ENCODE measurements around the gene G6PC2. TPM values are rescaled to one million over a fixed set of nuclear protein-coding genes. Genes with fewer than 3 reads are reported as not detected.

Gene G6PC2
- total and polyA plus RNA-seq, 4 donors = not detected

DNA sequence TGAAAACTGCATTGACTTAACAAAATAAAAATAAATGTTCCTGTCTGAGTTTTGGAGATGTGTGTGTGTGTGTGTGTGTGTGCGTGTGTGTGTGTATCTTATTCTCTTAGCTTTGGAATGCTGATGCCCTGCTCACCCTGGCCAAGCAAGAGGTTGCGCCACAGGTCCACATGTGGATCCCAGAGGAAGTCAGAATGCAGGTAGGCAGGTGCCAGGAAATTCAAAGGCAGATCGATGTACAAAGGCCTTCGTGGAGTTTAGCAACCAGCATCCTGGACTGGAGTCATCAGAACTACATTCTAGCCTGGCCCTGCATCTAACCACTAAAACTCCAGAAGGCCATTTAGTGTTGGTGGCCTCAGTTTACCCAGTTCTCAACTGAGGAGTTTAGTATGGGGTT lies 12.4 kb downstream of the G6PC2 start:
- Histone ChIP-seq H3K27me3 (ENCODE audit: control insufficient read depth in 4 of 4, insufficient read depth in 4 of 4, low read length in 3 of 4) (no peaks in the 10 kb centered on the region), H3K9ac (ENCODE audit: low read depth in 1 of 2, low read length in 2 of 2) (no peak overlapping the region), H3K36me3 (ENCODE audit: control insufficient read depth in 4 of 4, insufficient read depth in 3 of 4, low read depth in 1 of 4, low read length in 3 of 4) (no peaks in the 10 kb centered on the region), H3K27ac (ENCODE audit: low read depth in 1 of 2, low read length in 2 of 2) (no peak overlapping the region), H3K9me3 (ENCODE audit: control insufficient read depth in 4 of 4, low read length in 3 of 4) (peaks cover 0 to 5% (median 2%) of the 10 kb centered on the region in 4 donors), H3K4me1 (ENCODE audit: control insufficient read depth in 4 of 4, insufficient read depth in 4 of 4, low read length in 3 of 4) (peaks cover 2 to 11% (median 7%) of the 10 kb centered on the region in 4 donors), H3K4me3 (ENCODE audit: low read depth in 1 of 3, low read length in 3 of 3) (no peak overlapping the region)
- TF ChIP-seq RXRA (IDR thresholded peaks at IDR 0.05) (peak; percentile 73 to 82), HNF4G (IDR thresholded peaks at IDR 0.05) (peak; percentile 51), TAF1 (conservative IDR thresholded peaks at IDR 0.05) (no peak), JUND (IDR thresholded peaks at IDR 0.05) (peak; percentile 60 to 74), YY1 (IDR thresholded peaks at IDR 0.05) (peak; percentile 68), NR2F2 (IDR thresholded peaks at IDR 0.05) (no peak), RAD21 (IDR thresholded peaks at IDR 0.05) (peak; percentile 48 to 59), GABPA (IDR thresholded peaks at IDR 0.05 in 1 of 2, conservative IDR thresholded peaks at IDR 0.05 in 1 of 2) (peak in 1 of 2 donors; percentile 64), FOXA1 (IDR thresholded peaks at IDR 0.05) (no peak), HNF4A (conservative IDR thresholded peaks at IDR 0.05) (peak; percentile 82 to 87), FOXA2 (IDR thresholded peaks at IDR 0.05) (peak; percentile 54), SP1 (IDR thresholded peaks at IDR 0.05) (peak; percentile 47), EGR1 (IDR thresholded peaks at IDR 0.05; ENCODE audit: low read depth in 2 of 2) (no peak)
- TF ChIP-seq, protein P1, sequence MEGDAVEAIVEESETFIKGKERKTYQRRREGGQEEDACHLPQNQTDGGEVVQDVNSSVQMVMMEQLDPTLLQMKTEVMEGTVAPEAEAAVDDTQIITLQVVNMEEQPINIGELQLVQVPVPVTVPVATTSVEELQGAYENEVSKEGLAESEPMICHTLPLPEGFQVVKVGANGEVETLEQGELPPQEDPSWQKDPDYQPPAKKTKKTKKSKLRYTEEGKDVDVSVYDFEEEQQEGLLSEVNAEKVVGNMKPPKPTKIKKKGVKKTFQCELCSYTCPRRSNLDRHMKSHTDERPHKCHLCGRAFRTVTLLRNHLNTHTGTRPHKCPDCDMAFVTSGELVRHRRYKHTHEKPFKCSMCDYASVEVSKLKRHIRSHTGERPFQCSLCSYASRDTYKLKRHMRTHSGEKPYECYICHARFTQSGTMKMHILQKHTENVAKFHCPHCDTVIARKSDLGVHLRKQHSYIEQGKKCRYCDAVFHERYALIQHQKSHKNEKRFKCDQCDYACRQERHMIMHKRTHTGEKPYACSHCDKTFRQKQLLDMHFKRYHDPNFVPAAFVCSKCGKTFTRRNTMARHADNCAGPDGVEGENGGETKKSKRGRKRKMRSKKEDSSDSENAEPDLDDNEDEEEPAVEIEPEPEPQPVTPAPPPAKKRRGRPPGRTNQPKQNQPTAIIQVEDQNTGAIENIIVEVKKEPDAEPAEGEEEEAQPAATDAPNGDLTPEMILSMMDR (IDR thresholded peaks at IDR 0.05; ENCODE audit: low read depth, low read length, missing input control) = no peak
- TF ChIP-seq, protein P2, sequence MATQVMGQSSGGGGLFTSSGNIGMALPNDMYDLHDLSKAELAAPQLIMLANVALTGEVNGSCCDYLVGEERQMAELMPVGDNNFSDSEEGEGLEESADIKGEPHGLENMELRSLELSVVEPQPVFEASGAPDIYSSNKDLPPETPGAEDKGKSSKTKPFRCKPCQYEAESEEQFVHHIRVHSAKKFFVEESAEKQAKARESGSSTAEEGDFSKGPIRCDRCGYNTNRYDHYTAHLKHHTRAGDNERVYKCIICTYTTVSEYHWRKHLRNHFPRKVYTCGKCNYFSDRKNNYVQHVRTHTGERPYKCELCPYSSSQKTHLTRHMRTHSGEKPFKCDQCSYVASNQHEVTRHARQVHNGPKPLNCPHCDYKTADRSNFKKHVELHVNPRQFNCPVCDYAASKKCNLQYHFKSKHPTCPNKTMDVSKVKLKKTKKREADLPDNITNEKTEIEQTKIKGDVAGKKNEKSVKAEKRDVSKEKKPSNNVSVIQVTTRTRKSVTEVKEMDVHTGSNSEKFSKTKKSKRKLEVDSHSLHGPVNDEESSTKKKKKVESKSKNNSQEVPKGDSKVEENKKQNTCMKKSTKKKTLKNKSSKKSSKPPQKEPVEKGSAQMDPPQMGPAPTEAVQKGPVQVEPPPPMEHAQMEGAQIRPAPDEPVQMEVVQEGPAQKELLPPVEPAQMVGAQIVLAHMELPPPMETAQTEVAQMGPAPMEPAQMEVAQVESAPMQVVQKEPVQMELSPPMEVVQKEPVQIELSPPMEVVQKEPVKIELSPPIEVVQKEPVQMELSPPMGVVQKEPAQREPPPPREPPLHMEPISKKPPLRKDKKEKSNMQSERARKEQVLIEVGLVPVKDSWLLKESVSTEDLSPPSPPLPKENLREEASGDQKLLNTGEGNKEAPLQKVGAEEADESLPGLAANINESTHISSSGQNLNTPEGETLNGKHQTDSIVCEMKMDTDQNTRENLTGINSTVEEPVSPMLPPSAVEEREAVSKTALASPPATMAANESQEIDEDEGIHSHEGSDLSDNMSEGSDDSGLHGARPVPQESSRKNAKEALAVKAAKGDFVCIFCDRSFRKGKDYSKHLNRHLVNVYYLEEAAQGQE (IDR thresholded peaks at IDR 0.05) = no peak
- TF ChIP-seq, protein P3, sequence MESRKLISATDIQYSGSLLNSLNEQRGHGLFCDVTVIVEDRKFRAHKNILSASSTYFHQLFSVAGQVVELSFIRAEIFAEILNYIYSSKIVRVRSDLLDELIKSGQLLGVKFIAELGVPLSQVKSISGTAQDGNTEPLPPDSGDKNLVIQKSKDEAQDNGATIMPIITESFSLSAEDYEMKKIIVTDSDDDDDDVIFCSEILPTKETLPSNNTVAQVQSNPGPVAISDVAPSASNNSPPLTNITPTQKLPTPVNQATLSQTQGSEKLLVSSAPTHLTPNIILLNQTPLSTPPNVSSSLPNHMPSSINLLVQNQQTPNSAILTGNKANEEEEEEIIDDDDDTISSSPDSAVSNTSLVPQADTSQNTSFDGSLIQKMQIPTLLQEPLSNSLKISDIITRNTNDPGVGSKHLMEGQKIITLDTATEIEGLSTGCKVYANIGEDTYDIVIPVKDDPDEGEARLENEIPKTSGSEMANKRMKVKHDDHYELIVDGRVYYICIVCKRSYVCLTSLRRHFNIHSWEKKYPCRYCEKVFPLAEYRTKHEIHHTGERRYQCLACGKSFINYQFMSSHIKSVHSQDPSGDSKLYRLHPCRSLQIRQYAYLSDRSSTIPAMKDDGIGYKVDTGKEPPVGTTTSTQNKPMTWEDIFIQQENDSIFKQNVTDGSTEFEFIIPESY (IDR thresholded peaks at IDR 0.05) = peak; percentile 43
- TF ChIP-seq, protein P4, sequence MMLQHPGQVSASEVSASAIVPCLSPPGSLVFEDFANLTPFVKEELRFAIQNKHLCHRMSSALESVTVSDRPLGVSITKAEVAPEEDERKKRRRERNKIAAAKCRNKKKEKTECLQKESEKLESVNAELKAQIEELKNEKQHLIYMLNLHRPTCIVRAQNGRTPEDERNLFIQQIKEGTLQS (IDR thresholded peaks at IDR 0.05) = peak; percentile 45
- TF ChIP-seq, protein P5, sequence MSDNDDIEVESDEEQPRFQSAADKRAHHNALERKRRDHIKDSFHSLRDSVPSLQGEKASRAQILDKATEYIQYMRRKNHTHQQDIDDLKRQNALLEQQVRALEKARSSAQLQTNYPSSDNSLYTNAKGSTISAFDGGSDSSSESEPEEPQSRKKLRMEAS (IDR thresholded peaks at IDR 0.05) = peak; percentile 78
- 38% methylated on average over 4 of the region's 4 CpGs for WGBS
- DNase-seq (ENCODE audit: low spot score) = no peak

All from liver (tissue), 9 donors.